ENCODE results near the gene SPI1.

DNA sequence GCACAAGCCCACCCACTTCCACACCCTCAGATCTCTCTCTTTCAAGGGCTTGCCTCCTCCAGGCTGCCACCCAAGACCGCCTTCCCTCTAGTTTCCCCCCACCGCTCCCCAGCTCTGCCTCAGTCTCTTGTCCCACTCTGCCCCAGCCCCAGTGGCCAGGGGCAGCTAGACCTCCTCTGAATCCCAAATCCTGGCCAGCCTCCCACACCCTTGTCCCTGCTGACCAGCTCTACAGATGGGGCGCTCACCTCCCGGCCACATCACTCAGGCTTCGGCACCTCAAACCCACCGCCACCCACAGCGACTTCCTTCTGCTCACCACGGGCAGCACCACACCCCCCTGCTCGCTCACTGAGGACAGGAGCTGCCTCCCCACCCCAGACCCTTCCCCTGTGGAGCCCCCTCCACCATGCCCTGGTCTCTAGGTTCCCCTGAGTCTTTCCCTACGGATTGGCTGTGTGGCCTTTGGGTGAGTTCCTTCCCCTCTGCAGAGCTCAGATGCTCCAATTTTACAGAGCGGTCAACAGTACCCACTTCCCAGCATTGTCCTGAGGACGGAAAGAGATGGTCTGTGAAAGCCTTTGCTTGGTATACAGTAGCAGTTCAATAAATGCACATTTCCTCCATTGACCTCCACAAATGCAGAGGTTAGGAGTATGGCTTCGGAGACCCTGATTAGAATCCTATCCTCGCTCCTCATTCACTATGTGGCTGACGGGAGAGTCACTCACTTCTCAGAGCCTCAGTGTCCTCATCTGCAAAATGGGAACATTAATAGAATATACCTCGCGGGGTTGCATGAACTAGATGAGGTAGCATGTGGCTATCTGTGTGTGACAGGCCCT lies 11.5 kb upstream of the SPI1 start:
- no peak for TF ChIP-seq REST (IDR thresholded peaks at IDR 0.05; ENCODE audit: low read depth)
- TF ChIP-seq, protein P1, sequence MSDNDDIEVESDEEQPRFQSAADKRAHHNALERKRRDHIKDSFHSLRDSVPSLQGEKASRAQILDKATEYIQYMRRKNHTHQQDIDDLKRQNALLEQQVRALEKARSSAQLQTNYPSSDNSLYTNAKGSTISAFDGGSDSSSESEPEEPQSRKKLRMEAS (IDR thresholded peaks at IDR 0.05): no peak
- no peak for TF ChIP-seq YY1 (IDR thresholded peaks at IDR 0.05; ENCODE audit: low read depth)
- TF ChIP-seq TAF1 (IDR thresholded peaks at IDR 0.05; ENCODE audit: low read depth): no peak

All from Ishikawa (cell line).